PC-9 (cell line): ENCODE results near the gene TAS1R3. TPM values are rescaled to one million over a fixed set of nuclear protein-coding genes. Genes with fewer than 3 reads are reported as not detected.
A peak's percentile ranks its signal among the peaks of the same experiment; 100 is the strongest.

Experiments used
- BruUV-seq: library from RNA; stranded (reverse); fragments of 400-500 nt; replicated peaks from 2 replicates; lab custom pipeline; 2021; lab: Mats Ljungman, UMichigan
- CTCF ChIA-PET: fragments of 300-600 bp; sonication (Branson Sonifier 250); formaldehyde crosslinking; loops from one replicate; lab custom pipeline; 2022; ENCODE audit warnings: antibody characterized with exemption; lab: Charles Lee
- POLR2A ChIA-PET: fragments of 300-600 bp; sonication (Branson Sonifier 250); formaldehyde crosslinking; loops from one replicate; lab custom pipeline; 2022; ENCODE audit warnings: antibody characterized with exemption; ENCODE audit not compliant: unreplicated experiment; lab: Charles Lee
- DNase-seq, 2 experiments: peaks; one replicate each; pipeline versions ENCODE4 v3.0.0 to v3.0.0-alpha.2; 2015 to 2022; ENCODE audit warnings: mixed read lengths in 1 of 2
- H2AFZ ChIP-seq: fragments of 200-600 bp; sonication (generic); 2 replicates; pipeline ENCODE4 v1.8.1; 2017; ENCODE audit warnings: antibody characterized with exemption
- H3F3A ChIP-seq: fragments of 200-600 bp; sonication (generic); 2 replicates; pipeline ENCODE4 v1.8.1; 2017; ENCODE audit warnings: antibody characterized with exemption, mild to moderate bottlenecking, low read depth; ENCODE audit not compliant: insufficient read depth
- H3K27ac ChIP-seq: fragments of 200-600 bp; sonication (generic); 2 replicates; pipeline ENCODE4 v1.6.1; 2016; ENCODE audit warnings: mixed run types
- H3K27me3 ChIP-seq: fragments of 200-600 bp; sonication (generic); 2 replicates; pipeline ENCODE4 v1.6.1; 2016; ENCODE audit warnings: low read depth, mixed run types; ENCODE audit not compliant: insufficient read depth
- H3K36me3 ChIP-seq: fragments of 200-600 bp; sonication (generic); 2 replicates; pipeline ENCODE4 v1.6.1; 2016; ENCODE audit warnings: low read depth, mixed run types
- H3K4me1 ChIP-seq: fragments of 200-600 bp; sonication (generic); replicated peaks from 2 replicates; pipeline ENCODE4 v1.6.1; 2016; ENCODE audit warnings: mixed run types; ENCODE audit not compliant: insufficient read depth
- H3K4me2 ChIP-seq: fragments of 200-600 bp; sonication (generic); 2 replicates; pipeline ENCODE4 v1.6.1; 2017; ENCODE audit warnings: mixed run types
- H3K4me3 ChIP-seq: fragments of 200-600 bp; sonication (generic); 2 replicates; pipeline ENCODE4 v1.6.1; 2016; ENCODE audit warnings: mixed run types
- H3K79me2 ChIP-seq: fragments of 200-600 bp; sonication (generic); 2 replicates; pipeline ENCODE4 v1.6.1; 2017; ENCODE audit warnings: low read depth, mixed run types
- H3K9me2 ChIP-seq: fragments of 200-600 bp; sonication (generic); 2 replicates; pipeline ENCODE4 v1.8.1; 2017; ENCODE audit warnings: mild to moderate bottlenecking; ENCODE audit not compliant: insufficient read depth
- H3K9me3 ChIP-seq: fragments of 200-600 bp; sonication (generic); 2 replicates; pipeline ENCODE4 v1.8.1; 2016; ENCODE audit warnings: low read depth; ENCODE audit not compliant: insufficient read depth
- H4K20me1 ChIP-seq: fragments of 200-600 bp; sonication (generic); 2 replicates; pipeline ENCODE4 v1.8.1; 2017; ENCODE audit not compliant: insufficient read depth
- CTCF ChIP-seq: fragments of 200-600 bp; sonication (generic); conservative IDR thresholded peaks from 2 replicates; pipeline ENCODE4 v1.6.1; 2017; ENCODE audit warnings: mixed run types, antibody characterized with exemption, mild to moderate bottlenecking, moderate library complexity
- EZH2 ChIP-seq: fragments of 200-600 bp; sonication (generic); IDR thresholded peaks from 2 replicates; pipeline ENCODE4 v1.8.0; 2017; ENCODE audit warnings: antibody characterized with exemption, low read depth
- intact Hi-C: fragments of 100-400 bp; cut with micrococcal nuclease; formaldehyde crosslinking; loops from one replicate; pipeline ENCODE4 v1.10.0; 2022; ENCODE audit not compliant: unreplicated experiment
- total RNA-seq: library from RNA; stranded (reverse); gene quantifications from 2 replicates; pipeline ENCODE4 v1.2.3, GENCODE V29; 2021

The TAS1R3 gene
- total RNA-seq, 1 experiment from 2014 or later = 0.57 TPM

- TF ChIP-seq CTCF = no peak
- TF ChIP-seq EZH2 = no peak
- Histone ChIP-seq H3K4me2 (no peak overlapping the region), H3F3A (no peaks in the 10 kb centered on the region), H3K4me1 (no peaks in the 10 kb centered on the region), H3K79me2 (no peaks in the 10 kb centered on the region), H2AFZ (no peak overlapping the region), H3K4me3 (no peak overlapping the region), H3K9me3 (no peaks in the 10 kb centered on the region), H3K36me3 (no peaks in the 10 kb centered on the region), H3K27me3 (no peaks in the 10 kb centered on the region), H3K27ac (no peak overlapping the region), H4K20me1 (no peaks in the 10 kb centered on the region; the same call in 1 of the 2 replicates), H3K9me2 (no peaks in the 10 kb centered on the region)
- intact Hi-C loops = no loop called here
- BruUV-seq = no TSS peak
- CTCF ChIA-PET = no interaction called here
- no peak for DNase-seq
- POLR2A ChIA-PET = no interaction called here
These were observed 33.2 kb upstream of the TAS1R3 start for GRCh38 chr1:1297802-1298424.

- Histone ChIP-seq H3K79me2 (no peaks in the 10 kb centered on the region), H3F3A (no peaks in the 10 kb centered on the region), H4K20me1 (no peaks in the 10 kb centered on the region; the same call in 1 of the 2 replicates), H3K4me1 (no peaks in the 10 kb centered on the region), H3K36me3 (no peaks in the 10 kb centered on the region), H3K4me2 (no peak overlapping the region), H3K9me3 (no peaks in the 10 kb centered on the region), H3K27ac (no peak overlapping the region), H3K27me3 (no peaks in the 10 kb centered on the region), H2AFZ (no peak overlapping the region), H3K9me2 (no peaks in the 10 kb centered on the region), H3K4me3 (no peak overlapping the region)
- ChIA-PET CTCF (interaction anchor here (0.6 kb wide), 1 partner anchor 9 kb away, joined by 3 read pairs; no protein-coding TSS in a partner anchor), POLR2A (no interaction called here)
- no peak for DNase-seq
- TF ChIP-seq CTCF (no peak), EZH2 (no peak)
- BruUV-seq = no TSS peak
- intact Hi-C loops = no loop called here
These were observed 32.0 kb upstream of the TAS1R3 start for GRCh38 chr1:1298861-1299685.

GRCh38 chr1:1299686-1300351 is 31.3 kb upstream of the TAS1R3 start:
- Histone ChIP-seq H3K79me2 (no peaks in the 10 kb centered on the region), H3K36me3 (no peaks in the 10 kb centered on the region), H3K27ac (no peak overlapping the region), H3K9me2 (no peaks in the 10 kb centered on the region), H3K9me3 (no peaks in the 10 kb centered on the region), H4K20me1 (peaks cover 4% of the 10 kb centered on the region; the same call in 1 of the 2 replicates), H3K4me2 (no peak overlapping the region), H3K4me3 (no peak overlapping the region), H3K27me3 (no peaks in the 10 kb centered on the region), H3F3A (peaks cover 5% of the 10 kb centered on the region; the same call in 1 of the 2 replicates), H2AFZ (no peak overlapping the region), H3K4me1 (peaks cover 4% of the 10 kb centered on the region)
- no TSS peak for BruUV-seq
- intact Hi-C loops = loop anchor here (10.0 kb wide), 2 partner anchors 205 to 295 kb away; partner anchors contain the start of gene HES4
- ChIA-PET CTCF (no interaction called here), POLR2A (no interaction called here)
- TF ChIP-seq CTCF = peak; percentile 62
- TF ChIP-seq EZH2 = no peak
- no peak for DNase-seq
